HG02642 (cell line): ENCODE measurements around the gene TMEM123.
A peak's percentile ranks its signal among the peaks of the same experiment; 100 is the strongest.

ENCODE experiments used
- ATAC-seq: cut with Tn5 transposase; IDR thresholded peaks from one replicate; pipeline ENCODE4 v1.9.1; 2021; ENCODE audit warnings: mild to moderate bottlenecking; ENCODE audit not compliant: unreplicated experiment, poor library complexity

TMEM123 gene

GRCh38 chr11:102428696-102429095, 23.9 kb downstream of the TMEM123 start:
- no peak for ATAC-seq

GRCh38 chr11:102427068-102427467, 25.5 kb downstream of the TMEM123 start:
- ATAC-seq: no peak

GRCh38 chr11:102426570-102426969, 26.0 kb downstream of the TMEM123 start:
- ATAC-seq: no peak

- ATAC-seq: no peak
Observed at GRCh38 chr11:102426000-102426399, 26.6 kb downstream of the TMEM123 start.

- no peak for ATAC-seq
Observed at GRCh38 chr11:102423936-102424335, 28.6 kb downstream of the TMEM123 start.

- no peak for ATAC-seq
Observed at GRCh38 chr11:102422817-102423712, 29.5 kb downstream of the TMEM123 start.

- ATAC-seq: no peak
Observed at GRCh38 chr11:102421261-102421660, 31.3 kb downstream of the TMEM123 start.

GRCh38 chr11:102420547-102420946, 32.0 kb downstream of the TMEM123 start:
- ATAC-seq: peak; percentile 88

- ATAC-seq: no peak
Observed at GRCh38 chr11:102419181-102419580, 33.4 kb downstream of the TMEM123 start.

GRCh38 chr11:102416976-102417375, 35.6 kb downstream of the TMEM123 start:
- ATAC-seq: no peak

GRCh38 chr11:102415304-102415916, 37.2 kb downstream of the TMEM123 start:
- no peak for ATAC-seq

GRCh38 chr11:102414559-102414958, 38.0 kb downstream of the TMEM123 start:
- no peak for ATAC-seq

GRCh38 chr11:102413497-102413896, 39.1 kb downstream of the TMEM123 start:
- ATAC-seq: no peak

GRCh38 chr11:102411142-102411541, 41.4 kb downstream of the TMEM123 start:
- ATAC-seq: no peak

GRCh38 chr11:102410382-102410784, 42.2 kb downstream of the TMEM123 start:
- no peak for ATAC-seq

- no peak for ATAC-seq
Observed at GRCh38 chr11:102408339-102408738, 44.2 kb downstream of the TMEM123 start.

- ATAC-seq: no peak
Observed at GRCh38 chr11:102407901-102408300, 44.7 kb downstream of the TMEM123 start.

GRCh38 chr11:102406099-102406498, 46.5 kb downstream of the TMEM123 start:
- ATAC-seq: no peak

GRCh38 chr11:102405501-102405900, 47.1 kb downstream of the TMEM123 start:
- no peak for ATAC-seq

- ATAC-seq: no peak
Observed at GRCh38 chr11:102402548-102402947, 50.0 kb downstream of the TMEM123 start.

- no peak for ATAC-seq
Observed at GRCh38 chr11:102401905-102402304, 50.7 kb downstream of the TMEM123 start.

GRCh38 chr11:102400603-102401002, 52.0 kb downstream of the TMEM123 start:
- ATAC-seq: no peak
